Stimulated activated effector memory CD8-positive, alpha-beta T cell treated with anti-CD3 and anti-CD28 coated beads, Interleukin-12 subunit alpha, Interleukin-12 subunit beta, amount 100 ng/mL, for 72 hours (primary cell): ENCODE measurements around the gene AKT2.

Experiments used
- ATAC-seq: fragments of 150-1000 bp; cut with Tn5 transposase; 2 replicates; pipeline ENCODE4 v1.10.0; 2021
- DNase-seq, 2 donors: peaks; one replicate each; pipeline ENCODE4 v3.0.0; 2021 to 2022; ENCODE audit warnings: low spot score in 2 of 2
- H3K27ac Mint-ChIP-seq: one replicate; pipeline ENCODE4 v1.8.0; 2022; ENCODE audit warnings: mild to moderate bottlenecking, mixed read lengths
- H3K36me3 Mint-ChIP-seq: one replicate; pipeline ENCODE4 v1.8.0; 2022; ENCODE audit warnings: mild to moderate bottlenecking, mixed read lengths
- H3K4me1 Mint-ChIP-seq: one replicate; pipeline ENCODE4 v1.8.0; 2022; ENCODE audit warnings: mixed read lengths
- H3K4me3 Mint-ChIP-seq: one replicate; pipeline ENCODE4 v1.8.0; 2022; ENCODE audit warnings: mild to moderate bottlenecking, mixed read lengths
- H3K9me3 Mint-ChIP-seq: one replicate; pipeline ENCODE4 v1.8.0; 2022; ENCODE audit warnings: mixed read lengths

The AKT2 gene

GRCh38 chr19:40282209-40282580 is 3.0 kb downstream of the AKT2 start:
- peaks cover 72% of the 10 kb centered on the region for H3K4me1 Mint-ChIP-seq
- no peak overlapping the region for H3K27ac Mint-ChIP-seq
- H3K9me3 Mint-ChIP-seq = no peaks in the 10 kb centered on the region
- H3K4me3 Mint-ChIP-seq = no peak overlapping the region
- peaks cover 31% of the 10 kb centered on the region for H3K36me3 Mint-ChIP-seq
- ATAC-seq (no peak), DNase-seq (no peak)

- H3K27ac Mint-ChIP-seq = no peak overlapping the region
- peaks cover 31% of the 10 kb centered on the region for H3K36me3 Mint-ChIP-seq
- no peaks in the 10 kb centered on the region for H3K9me3 Mint-ChIP-seq
- ATAC-seq (no peak), DNase-seq (no peak)
- H3K4me1 Mint-ChIP-seq = peaks cover 69% of the 10 kb centered on the region
- no peak overlapping the region for H3K4me3 Mint-ChIP-seq
Observed at GRCh38 chr19:40281381-40282208, 3.5 kb downstream of the AKT2 start.

GRCh38 chr19:40280608-40281221 is 4.4 kb downstream of the AKT2 start:
- Mint-ChIP-seq H3K27ac (peak overlapping the region; percentile 89), H3K36me3 (peaks cover 31% of the 10 kb centered on the region), H3K4me3 (peak overlapping the region; percentile 51), H3K4me1 (peaks cover 65% of the 10 kb centered on the region), H3K9me3 (no peaks in the 10 kb centered on the region)
- DNase-seq (no peak), ATAC-seq (no peak)

- Mint-ChIP-seq H3K9me3 (no peaks in the 10 kb centered on the region), H3K4me3 (peak overlapping the region; percentile 51)
- ATAC-seq = no peak
Observed at GRCh38 chr19:40279761-40280607, 5.2 kb downstream of the AKT2 start.

GRCh38 chr19:40279120-40279551 is 6.0 kb downstream of the AKT2 start:
- Mint-ChIP-seq H3K4me3 (no peak overlapping the region), H3K36me3 (peaks cover 24% of the 10 kb centered on the region), H3K4me1 (peaks cover 73% of the 10 kb centered on the region), H3K9me3 (no peaks in the 10 kb centered on the region), H3K27ac (no peak overlapping the region)
- ATAC-seq (no peak), DNase-seq (no peak)

More at GRCh38 chr19:40279761-40280607, 5.2 kb downstream of the AKT2 start:
- no peak for DNase-seq
- Mint-ChIP-seq H3K4me1 (peaks cover 70% of the 10 kb centered on the region), H3K36me3 (peaks cover 24% of the 10 kb centered on the region), H3K27ac (peak overlapping the region; percentile 89)

GRCh38 chr19:40278361-40279035 is 6.6 kb downstream of the AKT2 start:
- Mint-ChIP-seq H3K36me3 (peaks cover 28% of the 10 kb centered on the region), H3K27ac (peak overlapping the region; percentile 82), H3K4me1 (peaks cover 73% of the 10 kb centered on the region), H3K4me3 (no peak overlapping the region), H3K9me3 (no peaks in the 10 kb centered on the region)
- ATAC-seq (no peak), DNase-seq (no peak)

- H3K9me3 Mint-ChIP-seq = no peaks in the 10 kb centered on the region
- H3K36me3 Mint-ChIP-seq = peaks cover 33% of the 10 kb centered on the region
- H3K27ac Mint-ChIP-seq = peak overlapping the region; percentile 82
- no peak for DNase-seq
- no peak for ATAC-seq
- H3K4me3 Mint-ChIP-seq = no peak overlapping the region
- peaks cover 69% of the 10 kb centered on the region for H3K4me1 Mint-ChIP-seq
Observed at GRCh38 chr19:40277356-40278059, 7.6 kb downstream of the AKT2 start.

- Mint-ChIP-seq H3K4me3 (peak overlapping the region; percentile 32), H3K36me3 (peaks cover 33% of the 10 kb centered on the region), H3K27ac (peak overlapping the region; percentile 82), H3K9me3 (no peaks in the 10 kb centered on the region), H3K4me1 (peaks cover 62% of the 10 kb centered on the region)
- ATAC-seq = peak; percentile 61
- DNase-seq = peak in 1 of 2 donors; percentile 48
Observed at GRCh38 chr19:40274585-40275544, 10.3 kb downstream of the AKT2 start.

- ATAC-seq = no peak
- H3K9me3 Mint-ChIP-seq = no peaks in the 10 kb centered on the region
- H3K36me3 Mint-ChIP-seq = peaks cover 42% of the 10 kb centered on the region
- DNase-seq = no peak
- peaks cover 67% of the 10 kb centered on the region for H3K4me1 Mint-ChIP-seq
- peak overlapping the region; percentile 82 for H3K27ac Mint-ChIP-seq
- H3K4me3 Mint-ChIP-seq = peak overlapping the region; percentile 32
Observed at GRCh38 chr19:40273469-40274360, 11.4 kb downstream of the AKT2 start.

GRCh38 chr19:40272261-40272660 is 12.9 kb downstream of the AKT2 start:
- peak overlapping the region; percentile 12 for H3K27ac Mint-ChIP-seq
- H3K4me3 Mint-ChIP-seq = no peak overlapping the region
- no peaks in the 10 kb centered on the region for H3K9me3 Mint-ChIP-seq
- peaks cover 61% of the 10 kb centered on the region for H3K4me1 Mint-ChIP-seq
- DNase-seq (no peak), ATAC-seq (no peak)
- H3K36me3 Mint-ChIP-seq = peaks cover 46% of the 10 kb centered on the region

- Mint-ChIP-seq H3K27ac (peak overlapping the region; percentile 12), H3K4me3 (no peak overlapping the region), H3K9me3 (no peaks in the 10 kb centered on the region), H3K4me1 (peaks cover 63% of the 10 kb centered on the region), H3K36me3 (peaks cover 46% of the 10 kb centered on the region)
- ATAC-seq (no peak), DNase-seq (no peak)
Observed at GRCh38 chr19:40271706-40272105, 13.4 kb downstream of the AKT2 start.

GRCh38 chr19:40270362-40271089 is 14.6 kb downstream of the AKT2 start:
- no peak for ATAC-seq
- Mint-ChIP-seq H3K9me3 (no peaks in the 10 kb centered on the region), H3K4me1 (peaks cover 73% of the 10 kb centered on the region), H3K27ac (no peak overlapping the region), H3K4me3 (no peak overlapping the region), H3K36me3 (peaks cover 46% of the 10 kb centered on the region)
- no peak for DNase-seq
